ENCODE data around the gene TH. TPM values are rescaled to one million over a fixed set of nuclear protein-coding genes. Genes with fewer than 3 reads are reported as not detected.

Gene TH
- total RNA-seq, 2 donors from 2014 or later = not detected

GRCh38 chr11:2142300-2142759 is 29.3 kb downstream of the TH start:
- H3K27ac ChIP-seq = no peak overlapping the region
- no peaks in the 10 kb centered on the region for H3K9me3 ChIP-seq
- DNase-seq (ENCODE audit: low spot score) = no peak
- H3K36me3 ChIP-seq = no peaks in the 10 kb centered on the region
- peaks cover 0 to 31% of the 10 kb centered on the region in 2 donors for H3K4me1 ChIP-seq
- H3K27me3 ChIP-seq = peaks cover 20 to 51% of the 10 kb centered on the region in 2 donors
- TF ChIP-seq CTCF (IDR thresholded peaks at IDR 0.05) = no peak
- no peak overlapping the region for H3K4me3 ChIP-seq

DNA sequence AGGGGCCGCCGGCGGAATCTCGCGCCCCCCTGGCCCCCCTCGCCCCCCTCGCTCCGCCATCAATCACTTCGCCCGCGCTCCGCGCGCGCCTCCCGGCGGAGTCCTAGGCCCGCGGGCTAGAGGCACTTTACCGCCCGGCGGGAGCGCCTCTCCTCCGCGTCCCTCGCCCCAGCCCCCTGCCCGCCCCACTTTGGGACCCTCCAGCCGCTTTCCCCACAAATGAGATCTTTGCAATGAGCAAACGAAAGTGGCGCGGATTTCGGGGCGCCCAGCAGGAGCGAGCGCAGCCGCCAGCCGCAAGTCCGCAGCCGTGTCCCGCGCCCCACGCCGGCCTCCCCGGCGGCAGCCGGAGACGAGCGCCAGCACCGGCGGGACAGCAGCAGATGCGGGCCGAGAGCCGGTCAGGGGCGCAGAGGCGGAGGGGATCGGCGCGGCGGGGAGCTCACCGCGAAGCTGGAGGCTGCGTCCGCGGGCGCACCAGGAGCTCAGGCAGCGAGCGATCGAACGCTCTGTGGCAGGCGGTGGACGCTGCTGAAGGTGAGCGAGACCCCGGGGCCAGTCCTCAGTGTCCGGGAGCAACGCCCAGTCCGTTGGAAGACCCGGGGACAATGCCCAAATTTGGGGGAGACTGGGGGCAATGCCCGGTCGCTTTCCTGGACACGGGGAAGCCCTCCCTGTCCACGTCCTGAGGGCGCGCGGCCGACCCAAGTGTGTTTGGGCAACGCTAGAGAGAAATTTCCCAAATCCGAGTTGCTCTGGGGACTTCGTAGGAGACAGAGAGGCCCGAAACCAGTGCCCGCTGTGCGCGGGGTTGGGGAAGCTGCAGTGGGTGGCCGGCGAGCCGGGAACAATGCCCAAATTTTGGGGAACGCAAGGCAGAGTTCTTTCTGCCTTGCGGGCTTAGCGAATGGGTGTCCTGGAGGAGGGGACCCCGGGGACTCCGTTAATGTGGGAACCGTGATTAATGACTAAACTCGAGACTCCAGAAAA is 30.9 kb downstream of the TH start:
- H3K9me3 ChIP-seq = no peaks in the 10 kb centered on the region
- no peak for DNase-seq (ENCODE audit: low spot score)
- peaks cover 0 to 40% of the 10 kb centered on the region in 2 donors for H3K4me1 ChIP-seq
- H3K36me3 ChIP-seq = no peaks in the 10 kb centered on the region
- TF ChIP-seq CTCF (IDR thresholded peaks at IDR 0.05) = no peak
- no peak overlapping the region for H3K27ac ChIP-seq
- H3K27me3 ChIP-seq = peaks cover 20 to 51% of the 10 kb centered on the region in 2 donors
- H3K4me3 ChIP-seq = peak overlapping the region in 1 of 2 donors; percentile 32

DNA sequence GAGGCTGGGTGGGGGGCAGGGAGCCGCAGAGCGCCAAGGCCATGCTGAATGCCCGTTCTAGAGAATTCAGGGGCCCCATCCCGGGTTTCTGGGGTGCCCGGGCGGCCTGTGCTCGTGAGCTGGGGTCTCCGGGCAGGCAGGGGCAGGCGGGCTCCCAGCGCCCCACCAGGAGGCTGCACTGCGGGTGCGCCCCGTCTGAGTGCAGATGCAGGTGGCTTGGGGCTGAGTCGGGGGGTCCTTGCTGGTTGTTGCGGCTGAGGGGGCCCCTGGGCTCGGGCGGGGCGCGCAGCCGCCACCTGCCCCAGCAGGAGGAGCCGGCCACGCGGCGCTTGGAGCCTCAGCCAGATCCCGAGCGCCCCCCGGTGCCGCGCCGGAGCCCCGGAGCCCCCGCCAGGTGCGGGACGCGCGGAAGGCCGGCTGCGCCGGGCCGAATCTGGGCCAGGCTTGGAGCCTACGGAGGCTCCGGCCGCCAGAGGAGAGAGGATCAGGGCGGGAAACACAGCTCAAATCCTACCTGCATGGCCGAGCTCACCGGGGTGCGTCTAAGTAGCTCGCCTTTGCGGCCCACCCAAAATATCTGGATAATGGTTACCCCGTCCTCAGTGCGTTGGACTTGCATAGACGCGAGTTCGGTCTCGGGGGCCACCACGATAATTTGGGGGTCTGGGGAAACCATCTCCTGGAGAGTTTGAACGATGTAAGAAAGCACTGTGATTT is 31.8 kb downstream of the TH start:
- H3K27ac ChIP-seq = no peak overlapping the region
- no peaks in the 10 kb centered on the region for H3K36me3 ChIP-seq
- DNase-seq (ENCODE audit: low spot score) = no peak
- TF ChIP-seq CTCF (IDR thresholded peaks at IDR 0.05) = peak in 1 of 2 donors; percentile 10
- H3K4me1 ChIP-seq = peaks cover 0 to 40% of the 10 kb centered on the region in 2 donors
- peak overlapping the region in 1 of 2 donors; percentile 30 for H3K4me3 ChIP-seq
- H3K9me3 ChIP-seq = no peaks in the 10 kb centered on the region
- H3K27me3 ChIP-seq = peaks cover 11 to 43% of the 10 kb centered on the region in 2 donors

GRCh38 chr11:2139123-2139521 is 32.5 kb downstream of the TH start, which contains the start of gene IGF2:
IGF2 (minus strand) TSS chr11:2139389; CDS start chr11:2135523, 3,866 bp downstream.
- TF ChIP-seq CTCF (IDR thresholded peaks at IDR 0.05) = peak in 1 of 2 donors; percentile 20
- H3K4me3 ChIP-seq = peak within 1 kb of the TSS; percentile 29 to 50
- no peaks in the 10 kb centered on the region for H3K9me3 ChIP-seq
- H3K4me1 ChIP-seq = peaks cover 0 to 34% of the 10 kb centered on the region in 2 donors
- H3K27me3 ChIP-seq = peaks cover 9 to 36% of the 10 kb centered on the region in 2 donors
- DNase-seq (ENCODE audit: low spot score) = no peak
- H3K36me3 ChIP-seq = no peaks in the 10 kb centered on the region
- H3K27ac ChIP-seq = peak within 1 kb of the TSS; percentile 23 to 46

DNA sequence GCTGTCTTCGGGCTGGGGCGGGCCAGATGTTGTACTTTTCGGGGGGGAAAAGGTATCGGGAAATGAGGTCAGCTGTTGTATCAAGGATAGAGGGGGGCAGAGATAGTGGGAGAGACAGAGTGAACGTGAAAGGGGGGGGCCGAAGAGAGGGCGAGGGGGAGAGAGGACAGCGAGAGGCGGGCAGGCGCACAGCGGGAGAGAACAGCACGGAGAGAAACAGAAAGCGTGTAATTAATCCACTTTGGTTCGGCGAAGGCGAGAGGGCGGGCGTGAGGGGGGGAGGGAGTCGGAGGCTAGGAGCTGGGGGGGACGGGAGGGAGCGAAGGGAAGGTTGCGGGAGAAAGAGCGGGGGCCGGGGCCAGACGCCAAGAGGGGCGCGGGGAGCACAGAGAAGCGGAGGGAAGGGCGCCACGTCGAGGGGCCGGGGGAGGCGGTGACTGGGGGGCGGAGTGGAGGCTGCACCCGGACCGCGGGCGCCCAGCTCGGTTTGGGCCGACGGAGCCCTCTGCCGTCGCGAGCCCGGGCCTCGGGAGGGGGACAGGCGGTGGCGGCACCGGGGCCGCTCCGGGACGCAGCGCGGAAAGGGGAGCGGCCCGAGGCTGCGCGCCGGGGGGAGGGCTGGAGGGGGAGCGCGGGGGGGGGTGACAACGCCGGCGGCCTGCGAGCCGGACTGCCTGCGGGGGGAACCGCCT is 33.0 kb downstream of the TH start:
- no peaks in the 10 kb centered on the region for H3K9me3 ChIP-seq
- H3K36me3 ChIP-seq = no peaks in the 10 kb centered on the region
- H3K27ac ChIP-seq = peak overlapping the region; percentile 23 to 46
- no peak for TF ChIP-seq CTCF (IDR thresholded peaks at IDR 0.05)
- H3K27me3 ChIP-seq = peaks cover 9 to 31% of the 10 kb centered on the region in 2 donors
- DNase-seq (ENCODE audit: low spot score) = no peak
- H3K4me1 ChIP-seq = peaks cover 0 to 28% of the 10 kb centered on the region in 2 donors
- H3K4me3 ChIP-seq = peak overlapping the region; percentile 29 to 50

Measured in right atrium auricular region (tissue), 2 donors.